NCI-H187 treated with DMSO at 0.1 percent for 48 hours (cell line): ENCODE data around the gene KCTD15.
A peak's percentile ranks its signal among the peaks of the same experiment; 100 is the strongest.

ENCODE experiments used
- DNase-seq: peaks from one replicate; lab custom pipeline; 2025; lab: John Stamatoyannopoulos, UW

The KCTD15 gene

DNA sequence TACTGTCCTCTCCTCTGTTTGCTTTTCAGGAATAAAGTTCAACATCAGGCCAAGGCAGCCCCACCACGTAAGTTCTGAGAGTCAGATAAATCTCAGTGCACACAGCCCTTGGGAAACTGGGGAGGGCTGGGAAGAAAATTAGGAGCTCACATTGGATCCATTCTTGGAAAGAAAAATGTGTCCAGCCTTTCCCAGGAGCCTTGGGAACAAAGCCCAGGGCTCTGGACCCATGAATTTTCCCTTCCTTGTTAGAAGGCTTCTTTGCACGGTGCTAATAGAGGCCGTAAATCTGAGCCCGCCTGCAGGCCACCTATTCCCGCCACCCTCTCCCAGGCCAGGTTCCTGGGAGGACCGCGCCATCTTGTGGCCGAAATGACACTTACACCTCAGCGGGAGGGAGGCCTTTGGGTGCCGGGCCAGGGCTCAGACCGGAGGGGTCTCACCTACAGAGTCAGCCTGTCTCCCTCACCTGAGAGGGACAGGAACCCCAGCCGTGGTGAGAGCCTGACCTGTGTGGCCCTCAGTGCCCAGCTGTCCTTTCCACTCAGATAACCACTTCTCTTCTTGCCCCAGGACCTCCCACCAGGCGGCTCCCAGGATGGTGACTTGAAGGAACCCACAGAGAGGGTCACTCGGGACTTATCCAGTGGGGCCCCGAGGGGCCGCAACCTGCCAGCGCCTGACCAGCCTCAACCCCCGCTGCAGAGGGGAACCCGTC, 25.1 kb upstream of the KCTD15 start:
- peak; percentile 16 for DNase-seq

DNA sequence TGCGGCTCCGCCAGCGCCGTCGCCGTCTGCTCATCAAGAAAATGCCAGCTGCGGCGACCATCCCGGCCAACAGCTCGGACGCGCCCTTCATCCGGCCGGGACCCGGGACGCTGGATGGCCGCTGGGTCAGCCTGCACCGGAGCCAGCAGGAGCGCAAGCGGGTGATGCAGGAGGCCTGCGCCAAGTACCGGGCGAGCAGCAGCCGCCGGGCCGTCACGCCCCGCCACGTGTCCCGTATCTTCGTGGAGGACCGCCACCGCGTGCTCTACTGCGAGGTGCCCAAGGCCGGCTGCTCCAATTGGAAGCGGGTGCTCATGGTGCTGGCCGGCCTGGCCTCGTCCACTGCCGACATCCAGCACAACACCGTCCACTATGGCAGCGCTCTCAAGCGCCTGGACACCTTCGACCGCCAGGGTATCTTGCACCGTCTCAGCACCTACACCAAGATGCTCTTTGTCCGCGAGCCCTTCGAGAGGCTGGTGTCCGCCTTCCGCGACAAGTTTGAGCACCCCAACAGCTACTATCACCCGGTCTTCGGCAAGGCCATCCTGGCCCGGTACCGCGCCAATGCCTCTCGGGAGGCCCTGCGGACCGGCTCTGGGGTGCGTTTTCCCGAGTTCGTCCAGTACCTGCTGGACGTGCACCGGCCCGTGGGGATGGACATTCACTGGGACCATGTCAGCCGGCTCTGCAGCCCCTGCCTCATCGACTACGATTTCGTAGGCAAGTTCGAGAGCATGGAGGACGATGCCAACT, 24.4 kb upstream of the KCTD15 start:
- no peak for DNase-seq

DNA sequence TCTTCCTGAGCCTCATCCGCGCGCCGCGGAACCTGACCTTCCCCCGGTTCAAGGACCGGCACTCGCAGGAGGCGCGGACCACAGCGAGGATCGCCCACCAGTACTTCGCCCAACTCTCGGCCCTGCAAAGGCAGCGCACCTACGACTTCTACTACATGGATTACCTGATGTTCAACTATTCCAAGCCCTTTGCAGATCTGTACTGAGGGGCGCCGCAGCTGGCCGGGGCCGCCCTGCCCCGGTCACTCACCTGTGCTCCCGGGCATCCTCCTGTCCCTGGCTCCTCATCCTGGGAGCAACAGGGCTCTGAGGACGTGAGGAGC, 23.9 kb upstream of the KCTD15 start:
- no peak for DNase-seq

DNA sequence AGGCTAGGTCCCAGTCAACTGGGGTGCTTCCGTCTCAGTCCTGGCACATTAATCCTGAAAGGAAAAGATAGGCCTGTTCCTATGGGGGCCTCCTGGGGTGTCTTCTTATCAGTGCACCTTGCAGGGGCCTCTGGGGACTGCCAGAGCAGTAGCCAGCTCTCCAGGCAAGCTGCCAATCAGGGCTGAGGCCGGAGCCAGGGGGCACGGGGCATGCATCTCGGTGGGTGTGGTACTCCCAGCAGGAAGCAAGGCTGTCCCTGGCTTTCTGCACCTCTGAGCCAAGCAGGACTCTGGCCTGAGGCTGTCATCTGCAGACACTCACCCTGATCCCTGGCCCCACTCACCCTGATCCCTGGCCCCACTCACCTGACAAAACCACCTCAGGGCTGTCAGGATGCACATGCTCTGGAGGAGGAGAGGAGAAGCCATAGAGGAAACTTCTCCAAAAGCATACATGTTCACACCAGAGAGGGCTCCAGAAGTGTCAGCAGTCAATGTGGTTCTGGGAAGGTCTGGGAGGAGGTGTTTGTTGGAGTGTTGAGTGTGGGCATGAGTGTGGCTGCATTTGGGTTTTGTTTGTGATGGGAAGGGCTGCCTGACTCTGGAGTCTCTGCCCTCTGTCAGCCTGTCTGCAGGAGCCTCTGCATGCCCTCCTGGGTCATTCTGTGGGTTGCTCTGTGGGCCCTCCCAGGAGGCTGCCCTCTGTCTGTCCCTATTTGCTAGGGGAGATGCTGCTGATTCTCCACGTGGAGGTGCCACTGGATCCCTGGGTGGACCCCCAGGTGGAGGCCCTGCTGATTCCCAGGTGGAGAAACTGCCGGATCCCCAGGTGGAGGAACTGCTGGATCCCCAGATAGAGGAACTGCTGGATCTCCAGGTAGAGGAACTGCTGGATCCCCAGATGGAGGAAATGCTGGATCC, 22.7 kb upstream of the KCTD15 start:
- no peak for DNase-seq

DNA sequence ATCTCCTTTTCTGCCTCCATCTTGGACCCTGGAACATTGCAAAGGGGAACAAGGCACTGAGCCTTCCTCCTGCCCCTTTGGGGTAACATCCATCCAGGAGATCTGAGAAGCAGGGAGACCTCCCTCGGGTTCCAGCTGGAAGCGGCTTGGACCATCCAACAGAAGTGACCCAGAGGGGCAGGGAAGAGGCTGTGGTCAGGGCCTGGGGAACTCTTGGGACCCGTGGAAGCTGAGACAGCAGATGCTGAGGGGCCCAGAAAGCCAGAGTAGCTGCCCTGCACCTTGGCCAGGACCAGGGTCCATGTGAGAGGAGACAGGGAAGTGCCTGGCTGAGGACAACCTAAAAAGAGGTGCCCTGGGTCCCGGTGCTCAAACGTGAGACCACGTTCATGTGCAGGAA, 21.9 kb upstream of the KCTD15 start:
- DNase-seq, result no peak

DNA sequence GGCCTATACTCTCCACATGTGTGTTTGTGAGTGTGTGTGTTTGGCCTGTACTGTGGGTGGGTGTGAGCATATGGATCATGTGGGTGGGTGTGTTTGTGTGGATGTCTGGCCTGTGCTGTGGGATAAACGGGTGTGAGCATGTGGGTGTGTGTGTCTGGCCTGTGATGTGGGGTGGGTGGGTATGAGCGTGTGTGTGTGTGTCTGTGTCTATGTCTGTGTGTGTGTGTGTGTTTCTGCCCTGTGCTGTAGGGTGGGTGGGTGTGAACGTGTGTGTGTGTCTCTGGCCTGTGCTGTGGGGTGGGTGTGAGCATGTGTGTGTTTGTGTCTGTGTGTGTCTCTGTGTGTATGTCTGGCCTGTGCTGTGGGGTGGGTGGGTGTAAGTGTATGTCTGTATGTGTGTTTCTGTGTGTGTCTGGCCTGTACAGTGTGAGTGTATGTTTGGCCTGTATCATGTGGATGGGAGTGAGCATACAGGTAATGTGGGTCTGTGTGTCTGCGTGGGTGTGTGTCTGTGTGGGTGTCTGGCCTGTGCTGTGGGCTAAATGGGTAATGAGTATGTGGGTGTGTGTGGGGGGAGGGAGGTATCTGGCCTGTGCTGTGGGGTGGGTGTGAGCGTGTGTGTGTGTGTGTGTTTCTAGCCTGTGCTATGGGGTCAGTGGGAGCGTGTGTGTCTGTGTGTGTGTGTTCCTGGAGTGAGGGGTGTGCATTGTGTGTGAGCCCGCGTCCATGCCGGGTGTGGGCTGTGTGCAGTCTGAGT, 20.8 kb upstream of the KCTD15 start:
- DNase-seq, result no peak

DNA sequence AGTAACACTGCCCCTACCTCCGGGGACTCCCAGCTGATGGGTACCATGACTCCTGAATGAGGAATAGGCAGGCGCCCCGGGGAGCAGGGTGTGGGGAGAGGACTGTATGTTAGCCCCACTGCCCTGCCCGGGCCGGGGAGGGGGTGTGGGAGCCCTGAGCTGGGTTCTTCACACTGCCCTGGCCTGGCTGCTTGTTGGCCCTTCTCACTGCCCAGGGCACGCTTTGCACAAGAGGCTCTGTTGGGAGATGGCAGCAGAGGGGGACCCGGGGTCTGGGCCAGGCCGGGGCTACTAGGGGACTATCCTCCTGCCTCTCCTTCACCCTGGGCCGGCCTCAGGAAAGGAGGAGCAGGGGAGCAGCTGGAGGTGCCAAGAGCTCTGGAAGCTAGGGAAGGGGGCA, 19.3 kb upstream of the KCTD15 start:
- no peak for DNase-seq

DNA sequence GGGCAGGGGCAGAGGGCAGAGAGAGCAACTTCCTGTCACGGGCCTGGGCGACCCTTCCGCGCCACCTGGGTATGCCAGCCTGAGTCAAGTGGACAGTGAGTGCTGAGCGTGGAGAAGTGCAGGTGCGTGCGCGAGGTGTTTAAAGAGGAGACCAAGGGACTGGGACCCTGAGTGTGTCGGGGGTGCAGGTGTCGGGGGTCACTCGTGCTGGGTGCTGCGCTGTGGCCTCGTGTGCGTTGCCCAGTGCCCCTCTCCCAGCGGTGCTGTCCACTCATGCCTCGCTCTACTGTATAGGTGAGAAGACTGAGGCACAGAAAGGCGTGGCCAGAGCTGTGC, 18.9 kb upstream of the KCTD15 start:
- no peak for DNase-seq

DNA sequence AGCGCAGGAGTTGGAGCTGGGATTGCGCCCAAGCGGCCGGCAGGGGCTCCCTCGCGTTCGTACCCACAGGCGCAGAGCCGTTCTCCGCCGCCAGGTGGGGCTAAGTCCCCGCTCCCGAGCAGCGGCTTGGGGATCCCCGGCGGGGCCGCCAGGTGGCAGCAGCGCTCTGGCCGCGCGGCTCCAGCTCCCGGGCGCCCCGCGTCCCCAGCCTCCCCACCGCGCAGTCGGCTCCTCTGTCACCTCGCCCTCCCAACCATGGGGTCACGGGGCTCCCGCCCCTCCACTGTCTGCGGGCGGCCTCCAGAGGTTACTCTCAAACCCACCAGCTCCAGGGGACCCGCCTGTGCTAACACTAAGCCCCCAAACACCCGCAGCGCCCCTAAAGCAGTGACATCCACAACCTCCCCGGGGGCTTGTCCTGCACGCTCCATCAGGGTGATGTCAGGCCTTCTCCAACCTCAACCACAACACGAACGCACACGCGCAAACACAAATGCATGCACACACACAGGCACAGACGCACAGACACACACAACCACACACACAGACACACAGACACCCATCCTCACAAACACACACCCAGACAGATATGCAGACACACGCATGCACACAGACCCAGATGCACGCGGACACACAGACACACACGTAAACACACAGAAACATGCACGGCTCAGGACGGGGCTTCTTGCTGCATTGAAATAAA, 18.4 kb upstream of the KCTD15 start:
- no peak for DNase-seq

DNA sequence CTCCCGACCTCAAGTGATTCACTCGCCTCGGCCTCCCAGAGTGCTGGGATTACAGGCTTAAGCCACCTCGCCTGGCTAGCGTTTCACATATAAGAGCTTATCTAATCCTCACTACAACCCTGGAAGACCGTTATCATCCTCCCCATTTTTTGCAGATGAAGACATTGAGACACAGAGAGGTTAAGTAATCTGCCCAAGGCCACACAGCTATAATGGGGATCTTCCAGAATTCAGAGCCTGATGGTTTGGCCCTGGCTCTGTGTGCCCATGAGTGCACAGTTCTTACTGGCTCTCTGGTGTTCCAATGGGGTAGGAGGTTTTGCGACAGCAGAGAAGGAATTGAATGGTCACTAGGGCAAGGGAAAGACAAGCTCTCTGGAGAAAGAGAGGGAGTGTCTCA, 16.8 kb upstream of the KCTD15 start:
- DNase-seq, result no peak

DNA sequence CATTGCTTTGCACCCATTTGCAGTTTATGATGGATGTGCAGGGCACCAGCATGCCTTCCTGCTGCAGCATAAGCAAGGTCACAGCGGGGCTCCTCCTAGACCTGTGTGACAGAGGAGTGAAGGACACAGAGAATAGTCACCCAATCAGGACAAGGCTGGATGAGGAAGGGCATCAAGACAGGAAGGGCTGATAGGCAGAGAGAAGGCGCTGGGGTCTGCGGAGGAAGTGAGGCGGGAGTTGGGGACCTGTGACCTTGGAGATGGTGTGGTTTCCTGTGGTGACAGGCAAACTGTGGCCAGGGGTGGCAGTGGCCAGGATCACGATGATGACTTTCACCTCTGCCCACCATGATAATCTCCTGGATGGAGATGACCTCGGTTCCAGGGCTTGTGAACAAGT, 16.4 kb upstream of the KCTD15 start:
- no peak for DNase-seq

DNA sequence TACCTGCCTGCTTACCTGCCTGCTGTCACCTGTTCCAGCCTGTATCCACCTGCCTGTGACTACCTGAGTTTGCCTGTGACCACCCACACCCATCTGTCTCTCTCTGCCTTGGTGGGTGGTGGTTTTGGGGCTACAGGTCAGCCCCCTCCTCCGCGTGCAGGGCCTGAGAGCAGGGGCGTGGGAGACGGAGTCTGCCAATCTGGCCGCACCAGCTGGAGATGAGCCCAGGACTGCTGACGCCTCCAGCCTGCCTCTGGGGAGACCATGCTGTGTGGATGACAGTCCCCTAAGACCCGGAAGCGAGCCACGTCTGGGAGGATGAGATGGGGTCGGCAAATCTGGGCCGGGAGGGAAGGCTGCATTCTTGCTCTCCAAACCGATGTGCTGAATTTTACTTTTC, 15.9 kb upstream of the KCTD15 start:
- DNase-seq, result no peak

DNA sequence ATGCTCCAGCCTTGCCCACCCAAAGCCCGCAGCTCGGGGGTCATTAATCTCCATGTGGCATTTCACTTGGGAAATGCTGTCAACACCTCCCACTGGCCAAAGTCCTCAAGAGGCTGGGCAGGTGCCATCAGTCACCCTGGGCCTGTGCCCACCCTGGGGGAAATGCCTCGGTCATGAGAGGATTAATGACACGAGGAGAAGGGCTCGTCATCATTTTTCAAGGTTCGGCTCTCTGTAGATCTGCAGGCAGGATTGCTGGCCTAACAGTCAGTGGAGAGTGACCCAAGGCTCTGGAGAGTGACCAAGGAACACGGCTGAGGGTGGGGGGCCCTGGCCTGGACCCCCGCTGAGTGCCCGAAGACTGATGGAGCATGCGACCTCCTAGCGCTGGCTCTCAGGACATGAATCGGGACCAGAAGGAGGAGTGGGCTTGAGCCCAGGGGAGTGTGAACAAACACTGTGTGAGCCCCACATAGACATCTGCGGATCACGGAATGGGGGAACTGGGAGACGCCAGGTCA, 15.2 kb upstream of the KCTD15 start:
- no peak for DNase-seq

DNA sequence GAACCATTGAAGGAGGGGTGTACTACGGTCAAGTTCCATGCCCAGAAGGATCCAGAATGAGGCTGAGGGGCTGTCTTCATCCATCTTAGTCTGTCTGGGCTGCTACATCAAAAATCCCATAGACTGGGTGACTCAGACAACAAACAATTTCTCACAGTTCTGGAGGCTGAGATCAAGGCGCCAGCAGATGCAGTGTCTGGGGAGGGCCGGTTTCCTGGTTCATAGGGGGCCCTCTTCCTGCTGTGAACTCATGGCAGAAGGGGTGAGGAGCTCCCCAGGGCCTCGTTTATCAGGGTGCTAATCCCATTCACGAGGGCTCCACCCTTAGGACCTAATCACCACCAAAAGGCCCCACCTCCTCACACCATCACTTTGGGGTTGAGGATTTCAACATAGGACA, 14.7 kb upstream of the KCTD15 start:
- DNase-seq, result no peak

DNA sequence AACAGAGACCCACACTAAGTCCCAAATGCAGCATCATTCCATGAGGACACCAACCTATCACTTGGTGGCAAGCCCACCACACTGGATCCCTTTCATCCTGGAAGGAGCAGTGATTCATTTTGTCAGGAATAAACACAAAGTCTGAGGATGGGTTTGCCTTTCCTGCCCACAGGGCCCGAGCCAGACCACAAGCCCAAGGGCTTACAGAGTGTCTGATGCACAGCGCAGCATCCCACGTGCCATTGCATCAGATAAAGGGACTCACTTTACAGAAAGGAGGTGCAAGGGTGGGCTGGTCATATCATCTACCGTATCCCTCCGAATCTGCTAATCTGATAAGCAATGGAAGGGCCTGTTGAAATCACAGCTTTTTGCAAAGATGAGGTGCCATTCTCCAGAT, 12.2 kb upstream of the KCTD15 start:
- no peak for DNase-seq

DNA sequence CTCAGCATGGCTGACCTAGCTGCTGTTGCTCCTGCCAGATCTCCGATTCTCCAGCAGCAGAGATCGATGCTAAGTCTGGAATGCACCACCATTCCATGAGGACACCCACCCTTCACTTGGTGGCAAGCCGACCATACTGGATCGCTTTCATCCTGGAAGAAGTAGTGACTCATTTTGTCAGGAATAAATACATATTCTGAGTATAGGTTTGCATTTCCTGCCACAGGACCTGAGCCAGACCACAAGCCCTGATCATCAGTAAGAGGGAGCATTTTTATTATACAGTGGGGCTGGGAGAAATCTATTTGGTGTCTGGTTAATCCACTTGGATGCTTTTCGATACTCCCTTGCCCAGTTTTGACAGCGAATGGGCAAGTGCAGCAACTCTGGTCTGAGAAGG, 10.9 kb upstream of the KCTD15 start:
- DNase-seq, result no peak

DNA sequence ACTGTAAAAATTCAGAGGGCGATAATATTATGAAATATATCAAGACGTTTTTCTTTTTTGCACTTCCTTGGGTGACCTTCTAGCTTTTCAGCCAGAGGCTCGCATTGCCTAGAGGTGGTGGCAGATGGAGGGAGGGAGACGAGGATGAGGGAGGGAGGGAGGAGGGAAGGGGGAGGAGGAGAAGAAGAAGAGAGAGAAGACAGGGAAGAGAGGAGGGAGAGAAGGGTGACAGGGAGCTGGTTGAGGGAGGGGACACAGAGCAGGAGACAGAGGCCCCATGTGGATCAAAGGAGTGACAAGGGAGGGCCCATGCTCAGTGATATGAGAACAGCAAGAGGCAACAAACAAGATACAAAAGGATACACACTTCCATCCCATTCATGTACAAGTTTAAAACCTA, 8.0 kb upstream of the KCTD15 start:
- no peak for DNase-seq

DNA sequence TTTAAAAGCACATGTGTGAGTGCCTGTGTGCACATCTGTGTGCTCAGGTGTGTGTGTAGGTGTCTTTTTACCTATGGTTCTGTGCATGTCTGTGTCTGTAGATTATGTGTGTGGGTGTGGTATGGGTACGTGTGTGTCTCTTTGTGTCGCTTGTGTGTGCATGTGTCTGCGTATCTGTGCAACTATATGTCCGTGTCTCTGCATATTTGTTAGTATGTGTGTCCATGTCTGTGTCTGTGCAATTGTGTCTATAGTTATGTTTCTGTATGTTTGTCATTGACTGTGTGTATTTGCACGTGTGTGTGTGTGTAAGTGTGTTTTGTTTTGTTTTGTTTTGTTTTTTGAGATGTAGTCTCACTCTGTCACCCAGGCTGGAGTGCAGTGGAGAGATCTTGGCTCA, 7.3 kb upstream of the KCTD15 start:
- no peak for DNase-seq

DNA sequence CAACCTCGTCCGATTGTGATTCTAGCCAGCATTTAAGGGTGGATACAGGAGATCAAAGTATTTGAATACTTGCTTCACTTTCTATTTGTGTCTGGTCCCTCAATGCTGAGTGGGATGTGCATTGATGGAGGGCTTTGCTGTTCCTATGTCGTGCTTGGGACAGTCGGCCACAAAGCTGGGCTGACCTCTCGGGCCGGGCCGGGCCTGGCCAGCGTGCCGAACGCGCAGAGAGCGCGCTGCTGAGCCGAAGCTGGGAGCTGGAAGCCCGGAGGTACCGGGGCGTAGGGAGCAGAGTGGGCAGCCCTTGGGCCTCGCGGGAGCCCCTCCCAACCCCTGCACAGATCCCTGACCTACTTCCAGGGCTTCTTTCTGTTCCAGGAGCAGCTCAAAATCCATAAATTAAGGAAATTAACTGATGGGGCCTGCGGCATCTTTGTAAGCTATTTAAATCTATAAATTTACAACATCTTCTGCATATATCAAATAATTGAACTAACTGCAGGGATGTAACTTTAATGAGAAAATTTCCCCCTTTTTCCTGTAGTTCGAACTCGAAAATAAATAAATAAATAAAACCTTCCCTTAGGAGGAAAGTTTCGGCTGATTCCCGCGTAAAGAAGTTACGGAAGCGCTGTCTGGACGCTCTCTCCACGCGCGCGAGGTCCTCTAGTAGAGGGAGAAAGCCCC, 1.8 kb upstream of the KCTD15 start:
- no peak for DNase-seq

DNA sequence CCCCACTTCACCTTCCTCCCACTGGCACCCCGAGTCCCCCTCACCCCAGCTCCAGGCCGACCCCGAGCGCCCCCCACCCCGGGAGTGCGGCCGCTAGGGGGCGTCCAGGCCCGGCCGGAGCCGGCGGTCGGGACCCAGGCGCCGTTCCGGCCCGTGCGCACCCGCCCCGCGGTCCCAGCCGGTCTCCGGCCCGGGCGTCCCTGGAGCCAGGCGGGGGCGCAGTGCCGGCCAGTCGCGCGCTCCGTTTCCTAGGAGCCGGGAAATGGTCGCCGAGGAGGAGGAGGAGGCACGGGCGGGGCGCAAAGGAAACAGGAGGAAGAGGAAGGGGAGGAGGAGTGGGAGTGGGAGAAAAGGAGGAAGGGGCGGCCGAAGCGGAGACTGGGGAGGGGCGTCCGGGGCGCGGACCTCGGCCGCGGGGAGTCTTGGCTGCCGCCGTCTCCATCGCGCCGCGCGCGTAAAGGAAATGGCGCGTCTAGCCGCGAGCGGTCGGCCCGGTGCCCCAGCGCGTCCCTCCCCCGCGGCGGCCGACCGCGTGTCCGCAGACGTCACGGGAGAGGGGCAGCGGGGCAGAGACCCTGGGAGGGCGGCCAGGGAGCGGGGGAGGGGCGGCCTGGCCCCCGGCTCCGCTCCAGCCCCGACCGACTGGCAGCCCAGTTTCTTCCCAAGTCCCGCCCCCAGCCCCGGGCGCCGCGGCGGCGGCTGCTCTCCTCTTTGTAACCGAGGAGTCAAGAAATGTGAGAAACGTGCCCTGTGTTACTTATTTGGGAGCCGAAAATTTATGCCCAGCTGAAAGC, 1.1 kb upstream of the KCTD15 start:
- DNase-seq, result no peak
